Fibroblast of lung (primary cell): ENCODE measurements around the gene GH1.

ENCODE experiments used
- CTCF ChIP-seq, 2 donors: IDR thresholded peaks in 1 of 2; conservative IDR thresholded peaks in 1 of 2; 1 replicate in 1 of 2; 2 replicates in 1 of 2; pipeline ENCODE4 v1.5.1; 2011 to 2012; ENCODE audit warnings: low read length in 2 of 2, control low read depth in 1 of 2, inconsistent platforms in 1 of 2, low read depth in 1 of 2, mild to moderate bottlenecking in 1 of 2
- EZH2 ChIP-seq: IDR thresholded peaks from 2 replicates; pipeline ENCODE4 v1.5.1; 2012; ENCODE audit warnings: low read length, control low read depth, mild to moderate bottlenecking; ENCODE audit errors: missing control alignments

- TF ChIP-seq EZH2 (no peak), CTCF (conservative IDR thresholded peaks at IDR 0.05 in 1 of 2, IDR thresholded peaks at IDR 0.05 in 1 of 2; ENCODE audit: low read depth in 1 of 2, low read length in 2 of 2) (no peak)
Measured at GRCh38 chr17:63940584-63940983, 21.9 kb upstream of the GH1 start.
